ENCODE results near the gene GNA14. TPM values are rescaled to one million over a fixed set of nuclear protein-coding genes. Genes with fewer than 3 reads are reported as not detected.
A peak's percentile ranks its signal among the peaks of the same experiment; 100 is the strongest.
"Not testable (repeated sequence)": the region's sequence is repeated elsewhere in the genome, so short reads cannot be mapped to it uniquely, and the experiment has no call there.

The GNA14 gene
- total RNA-seq, 1 experiment from 2014 or later: 0.06 TPM

- DNase-seq (ENCODE audit: low spot score): not testable (repeated sequence)
Observed at GRCh38 chr9:77489405-77490163, 158.5 kb downstream of the GNA14 start.

- peak; percentile 11 for DNase-seq (ENCODE audit: low spot score)
Observed at GRCh38 chr9:77488439-77489126, 159.5 kb downstream of the GNA14 start.

- DNase-seq (ENCODE audit: low spot score): no peak
Observed at GRCh38 chr9:77486968-77487367, 161.2 kb downstream of the GNA14 start.

- DNase-seq (ENCODE audit: low spot score): no peak
Observed at GRCh38 chr9:77486463-77486862, 161.7 kb downstream of the GNA14 start.

- peak; percentile 31 for DNase-seq (ENCODE audit: low spot score)
Observed at GRCh38 chr9:77475641-77476473, 172.3 kb downstream of the GNA14 start.

- no peak for DNase-seq (ENCODE audit: low spot score)
Observed at GRCh38 chr9:77474936-77475335, 173.2 kb downstream of the GNA14 start.

- DNase-seq (ENCODE audit: low spot score): no peak
Observed at GRCh38 chr9:77472646-77473045, 175.5 kb downstream of the GNA14 start.

- no peak for DNase-seq (ENCODE audit: low spot score)
Observed at GRCh38 chr9:77471572-77471971, 176.6 kb downstream of the GNA14 start.

GRCh38 chr9:77469515-77470231, 178.4 kb downstream of the GNA14 start:
- DNase-seq (ENCODE audit: low spot score): no peak

- DNase-seq (ENCODE audit: low spot score): peak; percentile 59
Observed at GRCh38 chr9:77464661-77465060, 183.5 kb downstream of the GNA14 start.

GRCh38 chr9:77463151-77463550, 185.0 kb downstream of the GNA14 start:
- DNase-seq (ENCODE audit: low spot score): no peak

- no peak for DNase-seq (ENCODE audit: low spot score)
Observed at GRCh38 chr9:77462066-77462465, 186.1 kb downstream of the GNA14 start.

GRCh38 chr9:77460938-77461337, 187.2 kb downstream of the GNA14 start:
- no peak for DNase-seq (ENCODE audit: low spot score)

- DNase-seq (ENCODE audit: low spot score): peak; percentile 66
Observed at GRCh38 chr9:77457916-77458592, 190.1 kb downstream of the GNA14 start.

- peak; percentile 89 for DNase-seq (ENCODE audit: low spot score)
Observed at GRCh38 chr9:77456829-77457437, 191.2 kb downstream of the GNA14 start.

GRCh38 chr9:77455312-77455927, 192.7 kb downstream of the GNA14 start:
- DNase-seq (ENCODE audit: low spot score): peak; percentile 42

GRCh38 chr9:77454663-77455062, 193.5 kb downstream of the GNA14 start:
- no peak for DNase-seq (ENCODE audit: low spot score)

- no peak for DNase-seq (ENCODE audit: low spot score)
Observed at GRCh38 chr9:77453825-77454647, 194.1 kb downstream of the GNA14 start.

GRCh38 chr9:77451507-77451906, 196.6 kb downstream of the GNA14 start:
- no peak for DNase-seq (ENCODE audit: low spot score)
